NCI-H2196 treated with DMSO at 0.1 percent for 48 hours (cell line): ENCODE measurements around the gene TBCC.
"Not testable (repeated sequence)": the region's sequence is repeated elsewhere in the genome, so short reads cannot be mapped to it uniquely, and the experiment has no call there.

Experiments used
- DNase-seq: peaks from one replicate; lab custom pipeline; 2025; ENCODE audit not compliant: unreplicated experiment; lab: John Stamatoyannopoulos, UW

TBCC gene

GRCh38 chr6:42745640-42746462 lies at the start of gene TBCC:
Gene TBCC (minus strand): TSS chr6:42746103. CDS start chr6:42746073, 30 bp downstream.
- peak; percentile 97 for DNase-seq

GRCh38 chr6:42795651-42796050 lies 49.7 kb upstream of the TBCC start:
- no peak for DNase-seq

- DNase-seq = no peak
Observed at GRCh38 chr6:42791706-42792320, 45.9 kb upstream of the TBCC start.

- DNase-seq = no peak
Observed at GRCh38 chr6:42790549-42791181, 44.8 kb upstream of the TBCC start.

GRCh38 chr6:42788671-42789070 lies 42.8 kb upstream of the TBCC start:
- no peak for DNase-seq

GRCh38 chr6:42787063-42787472 lies 41.2 kb upstream of the TBCC start:
- no peak for DNase-seq

GRCh38 chr6:42786525-42786985 lies 40.7 kb upstream of the TBCC start:
- DNase-seq = no peak

- DNase-seq = no peak
Observed at GRCh38 chr6:42784717-42785498, 39.0 kb upstream of the TBCC start.

GRCh38 chr6:42783876-42784642 lies 38.2 kb upstream of the TBCC start:
- DNase-seq = no peak

GRCh38 chr6:42783177-42783875 lies 37.4 kb upstream of the TBCC start:
- DNase-seq = peak; percentile 24

GRCh38 chr6:42782689-42783176 lies 36.8 kb upstream of the TBCC start:
- peak; percentile 63 for DNase-seq

- DNase-seq = peak; percentile 67
Observed at GRCh38 chr6:42781796-42782688, 36.1 kb upstream of the TBCC start, which contains the start of gene BICRAL. Gene BICRAL (plus strand): TSS chr6:42782052. CDS start chr6:42822023, 39,971 bp downstream.

- DNase-seq = no peak
Observed at GRCh38 chr6:42781546-42781795, 35.6 kb upstream of the TBCC start.

- DNase-seq = no peak
Observed at GRCh38 chr6:42779521-42779920, 33.6 kb upstream of the TBCC start.

GRCh38 chr6:42778122-42778521 lies 32.2 kb upstream of the TBCC start:
- no peak for DNase-seq

- DNase-seq = no peak
Observed at GRCh38 chr6:42777126-42777822, 31.4 kb upstream of the TBCC start.

GRCh38 chr6:42774821-42775487 lies 29.1 kb upstream of the TBCC start:
- DNase-seq = not testable (repeated sequence)

- DNase-seq = no peak
Observed at GRCh38 chr6:42774201-42774600, 28.3 kb upstream of the TBCC start.
